Neural crest cell (in vitro differentiated cells): ENCODE measurements around the gene OSBPL8. TPM values are rescaled to one million over a fixed set of nuclear protein-coding genes. Genes with fewer than 3 reads are reported as not detected.
A peak's percentile ranks its signal among the peaks of the same experiment; 100 is the strongest.

Experiments used
- DNase-seq: peaks from one replicate; pipeline ENCODE4 v3.0.0; 2021; ENCODE audit warnings: low read depth, mixed read lengths, low spot score
- H3K27ac Mint-ChIP-seq: one replicate; pipeline ENCODE4 v1.8.0; 2021; ENCODE audit warnings: mild to moderate bottlenecking, mixed read lengths; ENCODE audit not compliant: unreplicated experiment
- H3K27me3 Mint-ChIP-seq: 2 replicates; pipeline ENCODE4 v1.8.0; 2021; ENCODE audit warnings: low read depth, mild to moderate bottlenecking, mixed read lengths
- H3K36me3 Mint-ChIP-seq: 2 replicates; pipeline ENCODE4 v1.8.0; 2021; ENCODE audit warnings: low read depth, mild to moderate bottlenecking, mixed read lengths
- H3K4me1 Mint-ChIP-seq: 2 replicates; pipeline ENCODE4 v1.8.0; 2021; ENCODE audit warnings: mixed read lengths
- H3K4me3 Mint-ChIP-seq: one replicate; pipeline ENCODE4 v1.8.0; 2021; ENCODE audit warnings: mild to moderate bottlenecking, mixed read lengths
- H3K9me3 Mint-ChIP-seq: 2 replicates; pipeline ENCODE4 v1.8.0; 2021; ENCODE audit warnings: mixed read lengths
- total RNA-seq: library from RNA; stranded (reverse); gene quantifications from 2 replicates; pipeline ENCODE4 v1.2.1, GENCODE V29; 2021
- TF ChIP-seq, protein P1 (sequence below): fragments of 200-600 bp; sonication (generic); conservative IDR thresholded peaks from 2 replicates; pipeline ENCODE4 v1.5.0; 2021; ENCODE audit warnings: antibody characterized with exemption, mild to moderate bottlenecking

The OSBPL8 gene
- total RNA-seq, 1 donor from 2014 or later, result 75.8 TPM

DNA sequence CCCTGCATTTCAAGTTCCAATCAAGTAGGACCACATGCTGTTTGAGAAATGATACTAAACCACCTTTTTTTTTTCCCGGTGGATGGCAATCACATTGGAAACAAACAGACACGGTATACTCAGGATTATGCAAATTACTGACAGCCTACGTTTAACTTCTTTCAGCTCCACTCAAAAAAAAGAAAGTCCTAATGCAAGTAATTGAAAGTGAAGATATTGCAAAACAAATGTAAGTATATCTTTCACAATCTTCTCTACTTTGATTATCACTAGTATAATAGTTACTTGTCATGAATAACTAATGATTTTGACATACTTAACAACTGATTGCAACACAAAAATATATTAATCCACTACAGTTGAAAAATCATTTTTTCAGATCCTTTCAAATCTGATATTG lies 2.6 kb upstream of the OSBPL8 start:
- H3K4me3 Mint-ChIP-seq, result peak overlapping the region; percentile 35
- H3K9me3 Mint-ChIP-seq, result no peaks in the 10 kb centered on the region
- no peaks in the 10 kb centered on the region for H3K36me3 Mint-ChIP-seq
- TF ChIP-seq, protein P1, sequence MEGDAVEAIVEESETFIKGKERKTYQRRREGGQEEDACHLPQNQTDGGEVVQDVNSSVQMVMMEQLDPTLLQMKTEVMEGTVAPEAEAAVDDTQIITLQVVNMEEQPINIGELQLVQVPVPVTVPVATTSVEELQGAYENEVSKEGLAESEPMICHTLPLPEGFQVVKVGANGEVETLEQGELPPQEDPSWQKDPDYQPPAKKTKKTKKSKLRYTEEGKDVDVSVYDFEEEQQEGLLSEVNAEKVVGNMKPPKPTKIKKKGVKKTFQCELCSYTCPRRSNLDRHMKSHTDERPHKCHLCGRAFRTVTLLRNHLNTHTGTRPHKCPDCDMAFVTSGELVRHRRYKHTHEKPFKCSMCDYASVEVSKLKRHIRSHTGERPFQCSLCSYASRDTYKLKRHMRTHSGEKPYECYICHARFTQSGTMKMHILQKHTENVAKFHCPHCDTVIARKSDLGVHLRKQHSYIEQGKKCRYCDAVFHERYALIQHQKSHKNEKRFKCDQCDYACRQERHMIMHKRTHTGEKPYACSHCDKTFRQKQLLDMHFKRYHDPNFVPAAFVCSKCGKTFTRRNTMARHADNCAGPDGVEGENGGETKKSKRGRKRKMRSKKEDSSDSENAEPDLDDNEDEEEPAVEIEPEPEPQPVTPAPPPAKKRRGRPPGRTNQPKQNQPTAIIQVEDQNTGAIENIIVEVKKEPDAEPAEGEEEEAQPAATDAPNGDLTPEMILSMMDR, result no peak
- no peak for DNase-seq
- H3K4me1 Mint-ChIP-seq, result peaks cover 22% of the 10 kb centered on the region
- no peaks in the 10 kb centered on the region for H3K27me3 Mint-ChIP-seq
- no peak overlapping the region for H3K27ac Mint-ChIP-seq

DNA sequence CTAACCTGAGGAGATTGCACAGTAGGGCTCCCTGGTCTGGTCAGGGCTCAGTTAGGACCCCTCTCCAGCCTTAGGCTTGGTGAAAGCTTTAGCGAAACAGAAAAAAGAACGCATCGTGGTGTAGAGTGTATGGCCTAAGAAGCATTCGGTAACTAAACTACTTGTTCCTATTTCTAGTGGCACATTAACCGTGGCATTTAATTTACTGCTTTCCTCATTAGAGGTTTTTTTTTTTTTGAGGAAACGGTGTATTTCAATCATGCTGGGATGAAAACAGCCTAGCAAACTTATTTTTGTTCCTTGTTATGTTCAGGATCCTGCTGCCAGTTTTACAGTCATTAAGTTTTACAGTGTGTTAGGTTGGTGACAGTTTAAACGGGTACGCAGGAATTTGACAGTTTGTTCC lies 518 bp upstream of the OSBPL8 start:
- no peak for DNase-seq
- Mint-ChIP-seq H3K4me1 (peaks cover 35% of the 10 kb centered on the region), H3K4me3 (peak overlapping the region; percentile 98), H3K9me3 (no peaks in the 10 kb centered on the region), H3K27me3 (no peaks in the 10 kb centered on the region), H3K27ac (peak overlapping the region; percentile 98), H3K36me3 (no peaks in the 10 kb centered on the region)
- TF ChIP-seq, protein P1, result no peak

DNA sequence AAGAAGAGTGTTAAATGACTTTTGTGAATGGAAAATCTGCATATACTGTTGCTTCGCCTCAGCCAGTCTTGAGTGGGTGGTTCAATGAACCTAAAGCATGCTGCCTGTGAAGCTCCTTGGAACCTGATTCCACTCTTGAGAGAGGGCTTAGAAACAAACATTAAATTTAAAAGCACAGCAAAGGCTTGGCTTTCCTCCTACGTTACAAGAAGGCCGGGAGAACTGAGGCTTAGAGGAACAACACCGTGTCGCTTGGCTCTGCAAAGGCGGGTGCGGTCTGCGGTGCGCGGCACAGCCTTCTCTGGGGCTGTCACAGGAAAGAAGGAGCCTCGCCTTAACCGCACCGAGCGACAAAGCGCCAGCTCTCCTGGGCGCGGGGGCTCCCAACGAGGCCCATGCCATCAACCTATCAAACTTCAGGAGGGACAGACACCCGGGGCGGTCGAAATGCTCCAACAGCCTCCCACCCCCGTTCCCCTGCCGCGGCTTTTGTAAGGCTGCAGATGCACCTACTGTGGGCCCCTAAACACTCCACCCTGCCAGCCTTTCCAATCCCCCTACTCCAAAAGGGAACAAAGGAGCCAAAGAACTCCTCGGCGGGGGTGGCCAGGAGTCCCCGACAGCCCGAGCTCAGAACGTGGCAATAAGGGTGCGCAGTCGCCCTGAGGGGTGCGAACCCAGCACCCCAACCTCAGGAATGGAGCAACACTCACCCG lies 729 bp downstream of the OSBPL8 start:
- Mint-ChIP-seq H3K4me1 (peaks cover 38% of the 10 kb centered on the region), H3K27me3 (no peaks in the 10 kb centered on the region), H3K27ac (peak overlapping the region; percentile 98), H3K4me3 (peak overlapping the region; percentile 98), H3K9me3 (no peaks in the 10 kb centered on the region), H3K36me3 (no peaks in the 10 kb centered on the region)
- TF ChIP-seq, protein P1, result no peak
- DNase-seq, result peak; percentile 23

DNA sequence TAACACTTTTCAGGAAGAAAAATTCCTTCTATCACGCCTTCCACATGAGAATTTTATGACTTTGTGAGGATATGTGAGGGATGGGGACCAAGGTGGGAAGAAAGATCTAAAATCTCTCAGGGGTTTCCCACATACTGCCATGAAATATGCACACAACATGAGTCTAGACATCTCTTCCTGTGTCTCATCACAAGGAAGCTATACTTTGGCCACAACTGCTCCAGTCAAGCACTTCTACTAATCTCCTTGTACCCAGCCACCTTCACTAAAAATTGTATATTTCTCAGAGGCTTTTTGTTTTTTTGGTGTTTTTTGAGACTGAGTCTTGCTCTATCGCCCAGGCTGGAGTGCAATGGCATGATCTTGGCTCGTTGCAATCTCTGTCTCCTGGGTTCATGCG lies 3.2 kb downstream of the OSBPL8 start:
- Mint-ChIP-seq H3K27ac (peak overlapping the region; percentile 58), H3K27me3 (no peaks in the 10 kb centered on the region), H3K4me3 (peak overlapping the region; percentile 47), H3K4me1 (peaks cover 38% of the 10 kb centered on the region), H3K36me3 (no peaks in the 10 kb centered on the region), H3K9me3 (no peaks in the 10 kb centered on the region)
- DNase-seq, result no peak
- TF ChIP-seq, protein P1, result no peak

DNA sequence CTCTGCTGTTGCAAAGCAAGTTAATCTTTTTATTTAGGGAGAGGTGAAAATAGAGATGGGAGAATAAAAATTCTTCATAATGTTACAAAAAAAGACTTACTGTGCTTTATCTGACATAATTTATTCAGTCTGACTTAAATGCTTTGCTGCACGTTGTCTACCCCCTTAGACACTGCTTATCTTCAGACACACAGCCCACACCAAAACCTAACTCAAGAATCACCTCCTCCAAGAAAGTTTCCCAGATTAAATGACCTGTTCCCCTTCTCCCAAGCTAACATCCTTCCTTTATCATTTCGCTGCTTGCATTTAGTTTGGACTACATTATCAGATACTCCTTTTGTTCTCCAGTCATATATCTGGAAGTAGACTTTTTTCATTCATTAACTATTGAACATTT lies 3.8 kb downstream of the OSBPL8 start:
- no peak overlapping the region for H3K27ac Mint-ChIP-seq
- DNase-seq, result no peak
- H3K27me3 Mint-ChIP-seq, result no peaks in the 10 kb centered on the region
- H3K36me3 Mint-ChIP-seq, result no peaks in the 10 kb centered on the region
- peaks cover 38% of the 10 kb centered on the region for H3K4me1 Mint-ChIP-seq
- H3K4me3 Mint-ChIP-seq, result no peak overlapping the region
- TF ChIP-seq, protein P1, result no peak
- no peaks in the 10 kb centered on the region for H3K9me3 Mint-ChIP-seq
